ENCODE results near the gene MYL3.

MYL3 gene

GRCh38 chr3:46907960-46908293 lies 44.7 kb upstream of the MYL3 start:
- Histone ChIP-seq H3K36me3 (ENCODE audit: insufficient read depth, insufficient read length, low read length) (no peaks in the 10 kb centered on the region), H3K4me1 (ENCODE audit: insufficient read depth, insufficient read length) (peaks cover 22% of the 10 kb centered on the region), H3K9me3 (ENCODE audit: insufficient read depth, low read length) (no peaks in the 10 kb centered on the region), H3K27me3 (ENCODE audit: insufficient read depth, insufficient read length) (no peaks in the 10 kb centered on the region), H3K9ac (ENCODE audit: insufficient read length, low read depth) (no peak overlapping the region), H3K4me3 (ENCODE audit: insufficient read length, low read depth) (no peak overlapping the region)
- no peak for DNase-seq (ENCODE audit: low read depth, low spot score)
- no peak for TF ChIP-seq SUZ12 (IDR thresholded peaks at IDR 0.05; ENCODE audit: extremely low read depth, insufficient read depth, insufficient read length)

GRCh38 chr3:46907271-46907670 lies 44.0 kb upstream of the MYL3 start:
- no peak overlapping the region for H3K9ac ChIP-seq (ENCODE audit: insufficient read length, low read depth)
- H3K4me3 ChIP-seq (ENCODE audit: insufficient read length, low read depth) = no peak overlapping the region
- no peaks in the 10 kb centered on the region for H3K9me3 ChIP-seq (ENCODE audit: insufficient read depth, low read length)
- H3K27me3 ChIP-seq (ENCODE audit: insufficient read depth, insufficient read length) = no peaks in the 10 kb centered on the region
- H3K36me3 ChIP-seq (ENCODE audit: insufficient read depth, insufficient read length, low read length) = no peaks in the 10 kb centered on the region
- no peak for DNase-seq (ENCODE audit: low read depth, low spot score)
- H3K4me1 ChIP-seq (ENCODE audit: insufficient read depth, insufficient read length) = peaks cover 22% of the 10 kb centered on the region
- no peak for TF ChIP-seq YY1 (IDR thresholded peaks at IDR 0.05; ENCODE audit: insufficient read depth, insufficient read length)
- no peak for TF ChIP-seq ZNF274 (IDR thresholded peaks at IDR 0.05; ENCODE audit: low read depth, low read length)
- TF ChIP-seq SUZ12 (IDR thresholded peaks at IDR 0.05; ENCODE audit: extremely low read depth, insufficient read depth, insufficient read length) = no peak

GRCh38 chr3:46906471-46907058 lies 43.3 kb upstream of the MYL3 start:
- Histone ChIP-seq H3K9me3 (ENCODE audit: insufficient read depth, low read length) (no peaks in the 10 kb centered on the region), H3K4me1 (ENCODE audit: insufficient read depth, insufficient read length) (peaks cover 22% of the 10 kb centered on the region), H3K9ac (ENCODE audit: insufficient read length, low read depth) (no peak overlapping the region), H3K4me3 (ENCODE audit: insufficient read length, low read depth) (no peak overlapping the region), H3K27me3 (ENCODE audit: insufficient read depth, insufficient read length) (no peaks in the 10 kb centered on the region), H3K36me3 (ENCODE audit: insufficient read depth, insufficient read length, low read length) (peaks cover 5% of the 10 kb centered on the region)
- no peak for DNase-seq (ENCODE audit: low read depth, low spot score)
- TF ChIP-seq SUZ12 (IDR thresholded peaks at IDR 0.05; ENCODE audit: extremely low read depth, insufficient read depth, insufficient read length) = no peak
- no peak for TF ChIP-seq YY1 (IDR thresholded peaks at IDR 0.05; ENCODE audit: insufficient read depth, insufficient read length)
- TF ChIP-seq ZNF274 (IDR thresholded peaks at IDR 0.05; ENCODE audit: low read depth, low read length) = no peak

- Histone ChIP-seq H3K9me3 (ENCODE audit: insufficient read depth, low read length) (no peaks in the 10 kb centered on the region), H3K36me3 (ENCODE audit: insufficient read depth, insufficient read length, low read length) (peaks cover 5% of the 10 kb centered on the region), H3K27me3 (ENCODE audit: insufficient read depth, insufficient read length) (no peaks in the 10 kb centered on the region), H3K4me1 (ENCODE audit: insufficient read depth, insufficient read length) (peaks cover 22% of the 10 kb centered on the region), H3K9ac (ENCODE audit: insufficient read length, low read depth) (no peak overlapping the region), H3K4me3 (ENCODE audit: insufficient read length, low read depth) (no peak overlapping the region)
- TF ChIP-seq SUZ12 (IDR thresholded peaks at IDR 0.05; ENCODE audit: extremely low read depth, insufficient read depth, insufficient read length) = no peak
- no peak for TF ChIP-seq ZNF274 (IDR thresholded peaks at IDR 0.05; ENCODE audit: low read depth, low read length)
- TF ChIP-seq YY1 (IDR thresholded peaks at IDR 0.05; ENCODE audit: insufficient read depth, insufficient read length) = no peak
- no peak for DNase-seq (ENCODE audit: low read depth, low spot score)
Measured at GRCh38 chr3:46905661-46906451, 42.6 kb upstream of the MYL3 start.

- no peak for DNase-seq (ENCODE audit: low read depth, low spot score)
- no peak overlapping the region for H3K4me3 ChIP-seq (ENCODE audit: insufficient read length, low read depth)
- H3K9me3 ChIP-seq (ENCODE audit: insufficient read depth, low read length) = no peaks in the 10 kb centered on the region
- no peak overlapping the region for H3K9ac ChIP-seq (ENCODE audit: insufficient read length, low read depth)
- H3K36me3 ChIP-seq (ENCODE audit: insufficient read depth, insufficient read length, low read length) = peaks cover 5% of the 10 kb centered on the region
- TF ChIP-seq YY1 (IDR thresholded peaks at IDR 0.05; ENCODE audit: insufficient read depth, insufficient read length) = no peak
- no peak for TF ChIP-seq SUZ12 (IDR thresholded peaks at IDR 0.05; ENCODE audit: extremely low read depth, insufficient read depth, insufficient read length)
- TF ChIP-seq ZNF274 (IDR thresholded peaks at IDR 0.05; ENCODE audit: low read depth, low read length) = no peak
- no peaks in the 10 kb centered on the region for H3K27me3 ChIP-seq (ENCODE audit: insufficient read depth, insufficient read length)
- peaks cover 22% of the 10 kb centered on the region for H3K4me1 ChIP-seq (ENCODE audit: insufficient read depth, insufficient read length)
Measured at GRCh38 chr3:46905213-46905560, 41.9 kb upstream of the MYL3 start.

- H3K4me3 ChIP-seq (ENCODE audit: insufficient read length, low read depth) = no peak overlapping the region
- no peak for TF ChIP-seq YY1 (IDR thresholded peaks at IDR 0.05; ENCODE audit: insufficient read depth, insufficient read length)
- TF ChIP-seq ZNF274 (IDR thresholded peaks at IDR 0.05; ENCODE audit: low read depth, low read length) = no peak
- no peak for TF ChIP-seq SUZ12 (IDR thresholded peaks at IDR 0.05; ENCODE audit: extremely low read depth, insufficient read depth, insufficient read length)
- DNase-seq (ENCODE audit: low read depth, low spot score) = no peak
- no peaks in the 10 kb centered on the region for H3K9me3 ChIP-seq (ENCODE audit: insufficient read depth, low read length)
- peaks cover 5% of the 10 kb centered on the region for H3K36me3 ChIP-seq (ENCODE audit: insufficient read depth, insufficient read length, low read length)
- H3K9ac ChIP-seq (ENCODE audit: insufficient read length, low read depth) = no peak overlapping the region
- peaks cover 15% of the 10 kb centered on the region for H3K4me1 ChIP-seq (ENCODE audit: insufficient read depth, insufficient read length)
- no peaks in the 10 kb centered on the region for H3K27me3 ChIP-seq (ENCODE audit: insufficient read depth, insufficient read length)
Measured at GRCh38 chr3:46904303-46905212, 41.3 kb upstream of the MYL3 start.
